Endodermal cell (in vitro differentiated cells): ENCODE measurements around the gene CCM2. TPM values are rescaled to one million over a fixed set of nuclear protein-coding genes. Genes with fewer than 3 reads are reported as not detected.

Experiments
- DNase-seq: peaks from one replicate; pipeline ENCODE4 v3.0.0-alpha.2; 2017
- H3K27ac ChIP-seq: 2 replicates; pipeline ENCODE4 v1.5.1; 2013; ENCODE audit warnings: mild to moderate bottlenecking, low read depth, low read length, moderate library complexity
- H3K27me3 ChIP-seq: 2 replicates; pipeline ENCODE4 v1.6.1; 2013; ENCODE audit warnings: mild to moderate bottlenecking, low read length, moderate library complexity; ENCODE audit not compliant: insufficient read depth, control insufficient read depth, poor library complexity, severe bottlenecking
- H3K36me3 ChIP-seq: 2 replicates; pipeline ENCODE4 v1.7.0; 2013; ENCODE audit warnings: mild to moderate bottlenecking, low read length, moderate library complexity; ENCODE audit not compliant: control insufficient read depth, insufficient read depth
- H3K4me1 ChIP-seq: one replicate; pipeline ENCODE4 v1.7.0; 2013; ENCODE audit warnings: low read length; ENCODE audit not compliant: control insufficient read depth, insufficient read depth
- H3K4me3 ChIP-seq: 2 replicates; pipeline ENCODE4 v1.5.1; 2013; ENCODE audit warnings: mild to moderate bottlenecking, low read length, moderate library complexity
- H3K9ac ChIP-seq: 2 replicates; pipeline ENCODE4 v1.6.1; 2013; ENCODE audit warnings: mild to moderate bottlenecking, low read length, moderate library complexity; ENCODE audit not compliant: poor library complexity, severe bottlenecking; ENCODE audit errors: extremely low read depth
- H3K9me3 ChIP-seq: 2 replicates; pipeline ENCODE4 v1.6.1; 2013; ENCODE audit warnings: mild to moderate bottlenecking, low read length, moderate library complexity; ENCODE audit not compliant: control insufficient read depth
- H3K27ac Mint-ChIP-seq: 2 replicates; pipeline ENCODE4 v1.8.0; 2020; ENCODE audit warnings: mixed read lengths
- H3K27me3 Mint-ChIP-seq: 2 replicates; pipeline ENCODE4 v1.8.0; 2021; ENCODE audit warnings: mild to moderate bottlenecking, mixed read lengths; ENCODE audit not compliant: insufficient read depth
- H3K36me3 Mint-ChIP-seq: 2 replicates; pipeline ENCODE4 v1.8.0; 2020; ENCODE audit warnings: low read depth, mixed read lengths
- H3K4me1 Mint-ChIP-seq: 2 replicates; pipeline ENCODE4 v1.8.0; 2020; ENCODE audit warnings: mixed read lengths
- H3K4me3 Mint-ChIP-seq: 2 replicates; pipeline ENCODE4 v1.8.0; 2020; ENCODE audit warnings: mild to moderate bottlenecking, moderate library complexity, mixed read lengths
- H3K9me3 Mint-ChIP-seq: 2 replicates; pipeline ENCODE4 v1.8.0; 2020; ENCODE audit warnings: mild to moderate bottlenecking, mixed read lengths
- WGBS, 2 experiments: methylation state at CpG; one replicate each; pipeline versions ENCODE4 v1.1.5 to v1.1.7; 2013; ENCODE audit warnings: missing lambda C conversion rate in 2 of 2, mixed read lengths in 1 of 2; ENCODE audit not compliant: insufficient coverage in 1 of 2, insufficient read length in 1 of 2; 5-methylcytosine and 5-hydroxymethylcytosine counted together
- long read RNA-seq, 4 experiments: library from polyadenylated mRNA in 2 of 4; library from RNA in 1 of 4; library from capped mRNA in 1 of 4; stranded (forward) in 3 of 4; unstranded in 1 of 4; transcript quantifications; one replicate each; pipeline ENCODE4 v2.0.0, GENCODE V29; 2020 to 2021; ENCODE audit warnings: inconsistent platforms in 1 of 4
- polyA plus RNA-seq, 2 experiments: library from polyadenylated mRNA; stranded (reverse); fragments of 50-300 nt; gene quantifications; one replicate each; pipeline ENCODE4 v1.2.3, GENCODE V29; 2013
- total RNA-seq, 2 donors: library from RNA; stranded (reverse); fragmentation: NEBNext Ultra II Directional in 1 of 2; extraction: Animal tissue kit (Norgen Biotek cat#: 25700) in 1 of 2; gene quantifications; 2 replicates in 1 of 2; 3 replicates in 1 of 2; pipeline ENCODE4 v1.2.1, GENCODE V29; 2021
- TF ChIP-seq, protein P1 (sequence below): fragments of 200-600 bp; sonication (generic); conservative IDR thresholded peaks from 2 replicates; pipeline ENCODE4 v1.5.0; 2021; ENCODE audit warnings: antibody characterized with exemption, mild to moderate bottlenecking

The CCM2 gene
- 10 to 100 TPM; 37.4 to 38.1 TPM for total RNA-seq
- 36.7 TPM for polyA plus RNA-seq (2013, experiment 1 of 2)
- polyA plus RNA-seq (2013, experiment 2 of 2) = 40.5 TPM
- long read RNA-seq, experiment 1, transcript CCM2-218 (9 exons, 1,719 nt) = minor isoform, 6 of 25 reads
- long read RNA-seq, experiment 1, transcript CCM2-201 (10 exons, 1,894 nt) = major isoform, 8 of 25 reads
- long read RNA-seq, experiment 1, partial matches to known transcripts = 5 of 25 reads
- long read RNA-seq, experiment 1, other reads (novel, unspliced or antisense) = 4 of 25 reads
- long read RNA-seq, experiment 2, transcript CCM2-218 (9 exons, 1,719 nt) = minor isoform, 45 of 176 reads
- long read RNA-seq, experiment 2, transcript CCM2-219 (8 exons, 1,620 nt) = minor isoform, 9 of 176 reads
- long read RNA-seq, experiment 2, transcript CCM2-201 (10 exons, 1,894 nt) = major isoform, 70 of 176 reads
- long read RNA-seq, experiment 2, partial matches to known transcripts = 2 of 176 reads
- long read RNA-seq, experiment 2, other reads (novel, unspliced or antisense) = 49 of 176 reads
- long read RNA-seq, experiment 3, transcript CCM2-201 (10 exons, 1,894 nt) = minor isoform, 11 of 58 reads
- long read RNA-seq, experiment 3, transcript CCM2-203 (10 exons, 1,983 nt) = major isoform, 23 of 58 reads
- long read RNA-seq, experiment 3, partial matches to known transcripts = 7 of 58 reads
- long read RNA-seq, experiment 3, other reads (novel, unspliced or antisense) = 15 of 58 reads
- long read RNA-seq, experiment 4, partial matches to known transcripts = 3 of 7 reads
- long read RNA-seq, experiment 4, other reads (novel, unspliced or antisense) = 3 of 7 reads

DNA sequence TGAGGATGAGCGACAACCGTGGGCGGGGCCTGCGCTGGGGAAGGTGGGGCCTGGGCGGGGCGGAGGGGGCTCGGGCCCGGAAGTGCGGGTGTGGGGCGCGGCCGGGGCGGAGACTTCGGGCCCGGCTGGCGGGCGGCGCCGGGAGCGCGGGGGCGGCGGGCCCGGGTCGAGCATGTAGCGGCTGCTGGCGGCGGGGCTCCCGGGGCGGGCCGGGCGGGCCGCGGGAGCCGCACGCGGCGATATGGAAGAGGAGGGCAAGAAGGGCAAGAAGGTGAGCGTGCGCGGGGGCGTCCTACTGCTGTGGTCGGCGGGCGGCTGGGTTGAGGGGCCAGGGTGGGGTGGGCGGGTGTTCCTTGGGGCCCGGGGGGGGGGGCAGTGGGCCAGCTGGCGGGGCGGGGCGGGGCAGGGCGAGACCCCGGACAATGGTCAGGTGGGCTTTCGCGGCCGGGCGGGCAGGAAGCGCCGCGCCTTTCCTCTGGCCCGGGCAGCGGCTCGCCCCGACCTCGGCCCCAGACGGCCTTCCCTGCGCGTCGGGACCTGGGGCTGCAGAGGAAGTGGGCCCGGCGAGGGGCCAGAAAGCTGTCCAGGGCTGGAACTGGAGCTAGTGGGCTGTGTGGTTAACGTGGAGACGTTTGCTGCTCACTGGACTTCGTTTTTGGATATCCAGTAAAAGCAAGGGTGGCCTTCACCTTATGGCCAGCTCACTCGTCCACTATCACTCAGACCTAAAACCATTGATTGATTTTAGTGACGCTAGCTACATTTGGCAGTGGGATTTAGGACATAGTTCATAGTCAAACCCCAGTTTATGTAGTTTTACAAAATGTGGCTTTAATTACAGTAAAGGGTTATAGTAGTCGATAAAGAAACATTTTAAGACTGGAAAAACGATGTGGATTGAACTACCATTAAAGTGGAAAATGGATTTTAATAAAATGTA, at the start of gene CCM2:
TSS of gene CCM2 (plus strand) at position 109 of the 940 bp plus-strand sequence. CDS start at position 242, 133 bp downstream.
- no peaks in the 10 kb centered on the region for H3K27me3 Mint-ChIP-seq
- peak within 1 kb of the TSS; percentile 98 for H3K27ac Mint-ChIP-seq
- TF ChIP-seq, protein P1, sequence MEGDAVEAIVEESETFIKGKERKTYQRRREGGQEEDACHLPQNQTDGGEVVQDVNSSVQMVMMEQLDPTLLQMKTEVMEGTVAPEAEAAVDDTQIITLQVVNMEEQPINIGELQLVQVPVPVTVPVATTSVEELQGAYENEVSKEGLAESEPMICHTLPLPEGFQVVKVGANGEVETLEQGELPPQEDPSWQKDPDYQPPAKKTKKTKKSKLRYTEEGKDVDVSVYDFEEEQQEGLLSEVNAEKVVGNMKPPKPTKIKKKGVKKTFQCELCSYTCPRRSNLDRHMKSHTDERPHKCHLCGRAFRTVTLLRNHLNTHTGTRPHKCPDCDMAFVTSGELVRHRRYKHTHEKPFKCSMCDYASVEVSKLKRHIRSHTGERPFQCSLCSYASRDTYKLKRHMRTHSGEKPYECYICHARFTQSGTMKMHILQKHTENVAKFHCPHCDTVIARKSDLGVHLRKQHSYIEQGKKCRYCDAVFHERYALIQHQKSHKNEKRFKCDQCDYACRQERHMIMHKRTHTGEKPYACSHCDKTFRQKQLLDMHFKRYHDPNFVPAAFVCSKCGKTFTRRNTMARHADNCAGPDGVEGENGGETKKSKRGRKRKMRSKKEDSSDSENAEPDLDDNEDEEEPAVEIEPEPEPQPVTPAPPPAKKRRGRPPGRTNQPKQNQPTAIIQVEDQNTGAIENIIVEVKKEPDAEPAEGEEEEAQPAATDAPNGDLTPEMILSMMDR = no peak
- peak within 1 kb of the TSS; percentile 89 for H3K4me3 ChIP-seq
- no peaks in the 10 kb centered on the region for H3K36me3 Mint-ChIP-seq
- peak within 1 kb of the TSS; percentile 89 for H3K27ac ChIP-seq
- no peaks in the 10 kb centered on the region for H3K4me1 ChIP-seq
- no peaks in the 10 kb centered on the region for H3K27me3 ChIP-seq
- peaks cover 3% of the 10 kb centered on the region for H3K36me3 ChIP-seq
- peak within 1 kb of the TSS; percentile 75 for H3K9ac ChIP-seq
- H3K9me3 Mint-ChIP-seq = no peaks in the 10 kb centered on the region
- 0 to 5% methylated on average over 8 to 67 of the region's 77 CpGs for WGBS, 2 experiments
- no peak for DNase-seq
- peaks cover 12% of the 10 kb centered on the region for H3K4me1 Mint-ChIP-seq
- H3K4me3 Mint-ChIP-seq = peak within 1 kb of the TSS; percentile 88
- no peaks in the 10 kb centered on the region for H3K9me3 ChIP-seq

DNA sequence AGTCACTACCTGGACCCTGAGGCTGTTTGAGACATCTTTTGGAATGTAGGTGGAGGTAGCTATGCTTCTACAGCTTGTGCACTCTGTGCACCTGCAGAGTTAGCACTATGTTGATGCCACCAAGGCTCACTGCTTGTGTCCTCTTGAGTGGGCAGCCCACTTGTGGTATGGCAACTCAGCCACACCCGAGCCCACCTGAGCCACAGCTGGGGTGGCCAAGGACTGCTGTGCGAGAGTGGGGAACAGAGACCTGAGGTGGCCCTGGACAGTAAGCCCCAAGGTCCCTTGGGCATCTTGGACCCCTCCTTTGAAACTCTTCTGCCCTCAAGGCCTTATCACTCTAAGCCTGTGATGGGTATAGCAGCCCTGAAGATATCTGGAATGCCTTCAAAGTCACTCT, 46.8 kb upstream of the CCM2 start:
- Mint-ChIP-seq H3K27ac (no peak overlapping the region), H3K4me1 (no peaks in the 10 kb centered on the region), H3K27me3 (peaks cover 19% of the 10 kb centered on the region), H3K9me3 (peaks cover 3% of the 10 kb centered on the region), H3K36me3 (no peaks in the 10 kb centered on the region), H3K4me3 (no peak overlapping the region)
- Histone ChIP-seq H3K9ac (no peak overlapping the region), H3K4me1 (no peaks in the 10 kb centered on the region), H3K4me3 (no peak overlapping the region), H3K9me3 (no peaks in the 10 kb centered on the region), H3K36me3 (no peaks in the 10 kb centered on the region), H3K27ac (no peak overlapping the region), H3K27me3 (peaks cover 24% of the 10 kb centered on the region)
- DNase-seq = peak; percentile 24
- 83 to 97% methylated on average over 1 to 2 of the region's 2 CpGs for WGBS, 2 experiments
- TF ChIP-seq, protein P1 = no peak

DNA sequence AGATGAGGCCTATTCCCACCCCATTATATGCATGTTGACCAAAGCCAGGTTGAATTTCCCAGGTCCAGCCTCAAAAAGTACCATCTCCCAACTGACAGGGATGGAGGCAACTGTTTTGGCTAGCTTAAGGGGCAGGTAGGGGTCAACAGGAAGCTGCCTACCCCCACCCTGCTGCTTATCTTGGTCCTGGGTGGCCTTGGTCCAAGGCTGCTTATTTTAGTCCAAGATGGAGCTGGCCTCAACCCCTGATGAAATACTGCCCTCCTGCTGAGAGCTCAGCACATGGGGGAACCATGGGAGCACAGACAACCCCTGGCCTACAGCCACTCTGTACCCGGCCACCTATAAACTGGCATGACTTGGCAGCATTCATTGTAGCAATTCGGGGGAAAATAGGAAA, 44.3 kb upstream of the CCM2 start:
- WGBS, 2 experiments = 71 to 87% methylated on average over 1 to 2 of the region's 2 CpGs
- Mint-ChIP-seq H3K27me3 (peaks cover 29% of the 10 kb centered on the region), H3K27ac (no peak overlapping the region)

More for the DNA sequence above, 44.3 kb upstream of the CCM2 start:
- Mint-ChIP-seq H3K4me3 (no peak overlapping the region), H3K36me3 (no peaks in the 10 kb centered on the region), H3K4me1 (no peaks in the 10 kb centered on the region), H3K9me3 (peaks cover 3% of the 10 kb centered on the region)
- peaks cover 12% of the 10 kb centered on the region for H3K27me3 ChIP-seq
- H3K36me3 ChIP-seq = no peaks in the 10 kb centered on the region
- no peaks in the 10 kb centered on the region for H3K9me3 ChIP-seq
- H3K9ac ChIP-seq = no peak overlapping the region
- TF ChIP-seq, protein P1 = no peak
- DNase-seq = peak; percentile 32
- no peaks in the 10 kb centered on the region for H3K4me1 ChIP-seq
- H3K4me3 ChIP-seq = no peak overlapping the region
- H3K27ac ChIP-seq = no peak overlapping the region
